Measurements from ENCODE around the gene FOXA2.
"Not testable (repeated sequence)": the region's sequence is repeated elsewhere in the genome, so short reads cannot be mapped to it uniquely, and the experiment has no call there.

FOXA2 gene

GRCh38 chr20:22567944-22568871 lies 16.2 kb downstream of the FOXA2 start:
- no peak for DNase-seq

GRCh38 chr20:22566876-22567658 lies 17.3 kb downstream of the FOXA2 start:
- no peak for DNase-seq

GRCh38 chr20:22563062-22563965 lies 21.1 kb downstream of the FOXA2 start:
- DNase-seq = no peak

DNA sequence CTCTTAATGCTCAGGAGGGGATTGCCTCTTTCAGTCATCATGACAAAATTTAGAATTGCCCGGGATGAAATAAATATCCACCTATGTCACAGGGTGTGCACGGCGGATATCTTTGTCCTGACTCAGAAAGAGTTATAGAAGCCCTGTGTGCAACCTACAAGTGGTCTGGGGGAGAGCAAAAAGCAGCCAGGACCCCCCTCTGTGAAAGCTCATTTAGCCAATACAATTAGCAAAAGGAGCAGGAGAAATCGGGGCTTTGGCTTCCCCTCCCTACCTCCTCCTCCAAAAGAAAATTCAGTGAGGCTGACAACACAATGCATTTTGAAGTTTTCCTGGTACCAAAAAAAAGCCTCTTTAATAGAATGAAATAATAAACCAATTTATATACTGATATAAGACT lies 21.8 kb downstream of the FOXA2 start:
- DNase-seq = no peak

- DNase-seq = no peak
Measured at GRCh38 chr20:22561965-22562577, 22.3 kb downstream of the FOXA2 start.

GRCh38 chr20:22560817-22561216 lies 23.6 kb downstream of the FOXA2 start:
- no peak for DNase-seq

DNA sequence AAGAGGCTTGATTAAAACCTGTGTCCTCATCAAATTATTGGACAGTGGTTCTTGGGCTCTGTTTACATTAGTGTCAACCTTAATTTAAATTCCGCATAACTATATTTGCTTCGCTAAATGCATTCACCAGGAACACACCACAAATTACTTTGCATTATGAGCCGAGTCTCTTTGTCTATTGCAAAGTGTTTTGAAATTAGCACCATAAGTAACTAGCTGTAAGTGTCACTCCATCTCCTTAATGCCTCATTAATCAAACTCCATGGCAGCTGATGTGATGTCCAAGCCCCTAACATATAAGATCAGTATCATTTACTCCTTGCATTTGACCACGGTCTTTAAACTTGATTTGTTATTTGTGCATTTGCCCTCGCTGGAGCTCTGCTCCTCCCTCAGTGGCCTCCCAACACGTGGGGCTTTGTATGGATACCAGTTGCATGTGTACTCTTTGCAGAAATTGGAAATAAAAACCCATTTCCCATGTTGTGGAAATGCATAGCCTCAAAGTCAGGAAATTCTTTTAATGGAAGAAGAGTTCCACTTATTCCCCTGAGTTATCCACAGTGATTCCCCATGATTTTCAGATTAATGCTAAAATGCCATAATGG lies 24.6 kb downstream of the FOXA2 start:
- DNase-seq = no peak

DNA sequence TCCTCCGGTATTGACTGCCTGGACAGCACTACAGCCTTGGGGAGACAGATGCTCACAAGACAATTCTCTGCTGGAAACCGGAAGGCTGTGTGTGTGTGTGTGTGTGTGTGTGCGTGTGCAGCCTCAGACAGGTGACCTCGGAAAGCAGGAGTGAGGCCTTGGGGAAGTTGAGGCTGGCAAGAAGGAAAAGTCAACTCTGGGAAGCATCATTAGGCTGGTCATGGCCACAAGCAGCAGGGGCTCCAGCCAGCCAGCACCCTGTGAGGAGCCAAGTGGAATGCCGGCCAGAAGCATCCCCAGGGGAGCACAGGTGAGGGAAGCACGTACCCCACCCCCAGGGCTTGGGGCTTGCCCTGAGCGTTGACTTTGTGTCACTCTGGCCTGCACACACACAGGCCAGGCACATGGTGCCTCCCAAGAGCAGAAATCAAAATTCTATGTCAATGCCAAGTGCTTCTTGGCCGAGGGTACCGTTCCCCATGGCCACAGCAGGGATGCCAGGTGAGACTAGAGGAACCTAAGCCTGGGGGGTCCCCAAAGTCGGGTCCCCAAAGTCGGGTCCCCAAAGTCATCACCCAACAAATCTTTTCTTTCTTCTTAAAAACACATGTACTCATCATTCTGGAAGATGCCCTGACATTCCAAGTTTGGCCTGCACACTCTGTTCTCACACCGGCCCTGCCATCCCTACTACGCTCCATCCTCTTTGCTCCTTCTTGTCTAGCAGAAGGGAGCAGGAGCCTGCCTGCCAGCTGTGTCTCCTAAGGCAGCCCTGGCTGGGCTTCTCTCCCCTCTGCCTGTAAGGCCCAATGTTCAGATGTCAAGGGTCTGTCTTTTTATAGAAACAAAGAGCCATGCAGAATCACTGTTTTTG lies 26.7 kb downstream of the FOXA2 start:
- no peak for DNase-seq

GRCh38 chr20:22556565-22557056 lies 27.8 kb downstream of the FOXA2 start:
- DNase-seq = no peak

DNA sequence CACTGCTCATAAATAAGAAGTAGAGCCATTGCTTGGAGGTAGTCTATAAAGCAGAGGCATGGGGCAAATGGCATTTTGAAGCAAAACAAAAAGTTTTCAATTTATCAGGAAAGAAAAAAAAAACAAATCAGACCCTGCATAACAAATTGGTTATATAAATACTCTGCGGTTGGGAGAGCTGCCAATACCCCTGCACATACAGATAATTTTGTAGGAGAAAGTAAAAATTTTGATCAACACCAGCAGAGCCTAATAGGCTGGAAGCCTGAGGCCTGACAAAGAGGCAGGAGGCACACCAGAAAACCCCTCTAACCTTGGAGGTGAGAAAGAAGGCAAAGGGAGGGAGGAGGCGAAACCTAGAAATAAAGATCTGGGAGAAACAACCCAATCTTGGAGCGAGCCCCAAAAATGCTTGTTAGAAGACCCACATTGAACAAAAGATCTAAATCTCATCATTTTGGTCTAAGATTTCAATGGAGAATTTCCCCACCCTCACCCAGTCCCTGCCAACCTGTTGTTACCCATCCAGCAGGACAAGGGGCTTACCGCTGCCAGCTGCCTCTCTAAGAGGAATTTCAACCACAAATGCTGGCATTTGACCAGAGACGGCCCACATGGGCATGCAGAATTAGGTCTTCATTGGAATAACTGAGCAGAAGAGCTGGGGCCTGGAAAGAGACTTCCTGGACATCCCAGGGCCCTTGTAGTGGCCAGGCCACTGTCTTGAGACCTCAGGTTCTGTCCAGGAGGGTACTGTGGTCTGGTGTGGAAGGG lies 28.4 kb downstream of the FOXA2 start:
- DNase-seq = no peak

- no peak for DNase-seq
Measured at GRCh38 chr20:22554391-22554790, 30.0 kb downstream of the FOXA2 start.

- DNase-seq = not testable (repeated sequence)
Measured at GRCh38 chr20:22550514-22550913, 33.9 kb downstream of the FOXA2 start.

- DNase-seq = no peak
Measured at GRCh38 chr20:22548040-22548439, 36.3 kb downstream of the FOXA2 start.

- no peak for DNase-seq
Measured at GRCh38 chr20:22546344-22546743, 38.0 kb downstream of the FOXA2 start.

- DNase-seq = no peak
Measured at GRCh38 chr20:22545045-22545444, 39.3 kb downstream of the FOXA2 start.

GRCh38 chr20:22544462-22544861 lies 39.9 kb downstream of the FOXA2 start:
- no peak for DNase-seq

GRCh38 chr20:22542427-22542826 lies 41.9 kb downstream of the FOXA2 start:
- no peak for DNase-seq

- no peak for DNase-seq
Measured at GRCh38 chr20:22540832-22541231, 43.5 kb downstream of the FOXA2 start.

DNA sequence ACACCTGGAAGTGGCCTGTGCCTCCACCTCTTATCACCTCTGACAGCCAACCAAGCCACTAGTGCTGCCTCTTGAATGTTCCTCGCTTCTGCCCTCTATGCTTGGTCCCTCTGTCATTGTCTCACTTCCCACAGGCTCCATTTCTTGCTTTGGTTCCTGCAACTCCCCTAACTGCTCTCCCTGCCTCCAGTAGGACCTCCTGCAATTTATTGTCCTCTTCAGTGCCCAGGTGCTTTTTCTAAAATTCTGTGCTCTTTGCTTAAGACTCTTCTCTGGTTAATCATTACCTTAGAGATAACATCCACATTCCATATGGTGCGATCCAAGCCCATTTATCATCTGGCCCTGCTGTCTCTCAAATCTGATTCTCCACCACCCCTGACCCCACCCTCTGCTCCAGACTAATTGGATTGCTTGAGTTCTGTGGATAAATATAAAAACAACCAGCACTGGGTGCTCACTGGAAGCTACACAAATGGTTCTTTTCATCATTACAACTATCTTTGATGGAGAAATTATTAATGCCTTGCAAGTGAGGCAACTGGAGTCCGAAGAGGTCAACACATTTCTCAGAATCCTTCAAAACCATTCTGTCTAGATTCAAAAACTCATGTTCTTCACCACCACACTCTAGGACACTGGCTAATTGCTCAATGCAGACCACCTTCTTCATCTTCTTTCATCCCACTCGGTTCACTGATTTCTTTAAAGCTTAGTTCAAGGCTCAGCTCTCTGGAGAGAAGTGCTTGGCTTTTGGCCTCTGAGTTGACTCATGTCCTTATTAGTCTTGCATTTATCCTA lies 47.2 kb downstream of the FOXA2 start:
- DNase-seq = no peak

Data from NCI-H187 (cell line).